Nephron progenitor cell (in vitro differentiated cells): ENCODE data around the gene SMCO1.
A peak's percentile ranks its signal among the peaks of the same experiment; 100 is the strongest.
"Not testable (repeated sequence)": the region's sequence is repeated elsewhere in the genome, so short reads cannot be mapped to it uniquely, and the experiment has no call there.

Experiments
- DNase-seq: peaks from one replicate; pipeline ENCODE4 v3.0.0; 2021
- H3K27ac Mint-ChIP-seq: 2 replicates; pipeline ENCODE4 v1.8.0; 2021; ENCODE audit warnings: mild to moderate bottlenecking, moderate library complexity, mixed read lengths
- H3K27me3 Mint-ChIP-seq: 2 replicates; pipeline ENCODE4 v1.8.0; 2021; ENCODE audit warnings: mild to moderate bottlenecking, low read depth, mixed read lengths; ENCODE audit not compliant: poor library complexity
- H3K36me3 Mint-ChIP-seq: 2 replicates; pipeline ENCODE4 v1.8.0; 2021; ENCODE audit warnings: low read depth, mixed read lengths
- H3K4me1 Mint-ChIP-seq: 2 replicates; pipeline ENCODE4 v1.8.0; 2021; ENCODE audit warnings: mixed read lengths
- H3K4me3 Mint-ChIP-seq: 2 replicates; pipeline ENCODE4 v1.8.0; 2021; ENCODE audit warnings: mild to moderate bottlenecking, moderate library complexity, mixed read lengths
- H3K9me3 Mint-ChIP-seq: 2 replicates; pipeline ENCODE4 v1.8.0; 2021; ENCODE audit warnings: mild to moderate bottlenecking, moderate library complexity, mixed read lengths
- TF ChIP-seq, protein P1 (sequence below): fragments of 200-600 bp; sonication (generic); IDR thresholded peaks from 2 replicates; pipeline ENCODE4 v1.5.0; 2021; ENCODE audit warnings: antibody characterized with exemption

The SMCO1 gene

DNA sequence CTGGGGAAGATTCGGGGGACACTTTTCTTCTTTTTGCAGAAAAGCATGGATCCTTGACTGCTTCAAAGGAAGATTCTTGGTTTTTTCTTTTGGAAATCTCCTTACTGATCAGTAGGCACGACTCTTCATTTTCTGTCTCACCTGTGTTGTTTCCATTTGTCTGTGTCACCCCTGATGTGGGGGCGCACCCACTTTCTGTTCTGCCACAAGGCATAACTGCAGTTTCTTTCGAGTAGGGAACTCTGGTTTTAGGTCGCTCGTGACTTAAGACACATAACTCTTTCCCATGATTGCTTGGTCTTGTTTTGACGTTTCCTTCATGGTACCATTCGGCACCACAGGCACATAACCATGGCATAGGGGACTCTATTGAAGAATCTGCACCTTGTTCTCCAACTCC lies 42.9 kb downstream of the SMCO1 start:
- TF ChIP-seq, protein P1, sequence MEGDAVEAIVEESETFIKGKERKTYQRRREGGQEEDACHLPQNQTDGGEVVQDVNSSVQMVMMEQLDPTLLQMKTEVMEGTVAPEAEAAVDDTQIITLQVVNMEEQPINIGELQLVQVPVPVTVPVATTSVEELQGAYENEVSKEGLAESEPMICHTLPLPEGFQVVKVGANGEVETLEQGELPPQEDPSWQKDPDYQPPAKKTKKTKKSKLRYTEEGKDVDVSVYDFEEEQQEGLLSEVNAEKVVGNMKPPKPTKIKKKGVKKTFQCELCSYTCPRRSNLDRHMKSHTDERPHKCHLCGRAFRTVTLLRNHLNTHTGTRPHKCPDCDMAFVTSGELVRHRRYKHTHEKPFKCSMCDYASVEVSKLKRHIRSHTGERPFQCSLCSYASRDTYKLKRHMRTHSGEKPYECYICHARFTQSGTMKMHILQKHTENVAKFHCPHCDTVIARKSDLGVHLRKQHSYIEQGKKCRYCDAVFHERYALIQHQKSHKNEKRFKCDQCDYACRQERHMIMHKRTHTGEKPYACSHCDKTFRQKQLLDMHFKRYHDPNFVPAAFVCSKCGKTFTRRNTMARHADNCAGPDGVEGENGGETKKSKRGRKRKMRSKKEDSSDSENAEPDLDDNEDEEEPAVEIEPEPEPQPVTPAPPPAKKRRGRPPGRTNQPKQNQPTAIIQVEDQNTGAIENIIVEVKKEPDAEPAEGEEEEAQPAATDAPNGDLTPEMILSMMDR = no peak
- H3K27ac Mint-ChIP-seq = peak overlapping the region; percentile 15
- H3K36me3 Mint-ChIP-seq = peaks cover 66% of the 10 kb centered on the region
- H3K27me3 Mint-ChIP-seq = peaks cover 6% of the 10 kb centered on the region
- H3K9me3 Mint-ChIP-seq = no peaks in the 10 kb centered on the region
- H3K4me1 Mint-ChIP-seq = no peaks in the 10 kb centered on the region
- DNase-seq = no peak
- H3K4me3 Mint-ChIP-seq = no peak overlapping the region

DNA sequence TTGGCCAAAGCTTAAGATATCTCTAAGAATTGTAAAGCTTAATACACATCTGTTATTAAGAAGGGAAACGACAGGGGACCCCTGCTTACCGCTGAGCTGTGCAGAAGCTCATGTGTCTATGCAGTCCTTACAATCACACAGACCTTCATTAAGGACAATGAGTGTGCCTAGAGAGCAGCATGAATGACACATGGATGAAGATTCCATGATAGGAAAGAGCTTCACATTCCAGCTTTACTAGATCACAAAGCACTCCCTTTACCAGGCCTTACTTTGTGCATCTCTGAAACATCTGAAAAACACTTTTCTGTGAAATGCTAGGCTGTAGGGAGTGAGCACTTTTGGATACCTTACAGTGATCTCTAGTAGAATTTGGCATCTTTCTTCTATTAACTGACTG lies 43.6 kb downstream of the SMCO1 start:
- Mint-ChIP-seq H3K36me3 (peaks cover 59% of the 10 kb centered on the region), H3K27ac (no peak overlapping the region), H3K4me3 (no peak overlapping the region), H3K9me3 (no peaks in the 10 kb centered on the region), H3K4me1 (no peaks in the 10 kb centered on the region), H3K27me3 (peaks cover 3% of the 10 kb centered on the region)
- TF ChIP-seq, protein P1 = no peak
- DNase-seq = no peak

DNA sequence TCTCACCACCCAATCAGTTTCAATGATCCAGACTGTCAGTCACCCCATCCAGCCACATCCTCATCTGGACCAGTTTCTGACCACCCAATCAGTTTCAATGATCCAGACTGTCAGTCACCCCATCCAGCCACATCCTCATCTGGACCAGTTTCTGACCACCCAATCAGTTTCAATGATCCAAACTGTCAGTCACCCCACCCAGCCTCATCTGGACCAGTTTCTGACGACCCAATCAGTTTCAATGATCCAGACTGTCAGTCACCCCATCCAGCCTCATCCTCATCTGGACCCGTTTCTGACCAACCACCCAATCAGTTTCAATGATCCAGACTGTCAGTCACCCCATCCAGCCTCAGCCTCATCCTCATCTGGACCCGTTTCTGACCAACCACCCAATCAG lies 45.0 kb downstream of the SMCO1 start:
- H3K9me3 Mint-ChIP-seq, H3K27me3 Mint-ChIP-seq, H3K4me3 Mint-ChIP-seq, H3K27ac Mint-ChIP-seq, H3K4me1 Mint-ChIP-seq, DNase-seq: not testable (repeated sequence)
- peaks cover 48% of the 10 kb centered on the region for H3K36me3 Mint-ChIP-seq

DNA sequence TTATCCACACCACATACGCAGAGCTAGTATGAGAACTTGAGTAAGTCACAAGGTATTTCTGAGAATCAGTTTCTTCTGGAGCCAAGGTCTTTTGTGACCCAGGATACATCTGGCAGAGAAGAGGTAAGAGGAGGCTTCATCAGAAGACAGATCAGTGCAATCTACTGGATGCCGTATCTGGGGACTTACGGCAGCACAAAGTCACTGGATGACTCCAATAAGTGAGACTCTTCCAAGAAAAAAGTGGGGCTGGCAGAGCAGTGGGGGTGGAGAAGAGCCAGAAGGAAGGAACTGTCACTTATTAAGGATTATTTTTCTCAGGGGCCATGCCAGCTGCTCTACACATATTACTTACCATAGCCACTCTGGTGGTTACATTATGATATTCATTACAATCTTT lies 51.3 kb downstream of the SMCO1 start:
- H3K36me3 Mint-ChIP-seq = peaks cover 35% of the 10 kb centered on the region
- TF ChIP-seq, protein P1 = no peak
- no peak overlapping the region for H3K4me3 Mint-ChIP-seq
- H3K27me3 Mint-ChIP-seq = peaks cover 3% of the 10 kb centered on the region
- no peaks in the 10 kb centered on the region for H3K4me1 Mint-ChIP-seq
- DNase-seq = no peak
- peaks cover 4% of the 10 kb centered on the region for H3K9me3 Mint-ChIP-seq
- H3K27ac Mint-ChIP-seq = no peak overlapping the region

DNA sequence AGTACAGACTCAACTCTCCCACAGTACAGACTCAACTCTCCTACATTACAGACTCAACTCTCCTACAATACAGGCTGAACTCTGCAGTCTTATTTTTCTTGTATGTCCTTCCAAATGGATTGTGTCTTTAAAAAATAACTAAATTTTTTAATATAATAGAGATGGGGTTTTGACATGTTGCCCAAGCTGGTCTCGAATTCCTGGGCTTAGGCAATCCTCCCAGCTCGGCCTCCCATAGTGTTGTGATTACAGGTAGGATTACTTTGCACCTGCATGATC lies 51.7 kb downstream of the SMCO1 start:
- peaks cover 3% of the 10 kb centered on the region for H3K27me3 Mint-ChIP-seq
- no peak overlapping the region for H3K4me3 Mint-ChIP-seq

DNA sequence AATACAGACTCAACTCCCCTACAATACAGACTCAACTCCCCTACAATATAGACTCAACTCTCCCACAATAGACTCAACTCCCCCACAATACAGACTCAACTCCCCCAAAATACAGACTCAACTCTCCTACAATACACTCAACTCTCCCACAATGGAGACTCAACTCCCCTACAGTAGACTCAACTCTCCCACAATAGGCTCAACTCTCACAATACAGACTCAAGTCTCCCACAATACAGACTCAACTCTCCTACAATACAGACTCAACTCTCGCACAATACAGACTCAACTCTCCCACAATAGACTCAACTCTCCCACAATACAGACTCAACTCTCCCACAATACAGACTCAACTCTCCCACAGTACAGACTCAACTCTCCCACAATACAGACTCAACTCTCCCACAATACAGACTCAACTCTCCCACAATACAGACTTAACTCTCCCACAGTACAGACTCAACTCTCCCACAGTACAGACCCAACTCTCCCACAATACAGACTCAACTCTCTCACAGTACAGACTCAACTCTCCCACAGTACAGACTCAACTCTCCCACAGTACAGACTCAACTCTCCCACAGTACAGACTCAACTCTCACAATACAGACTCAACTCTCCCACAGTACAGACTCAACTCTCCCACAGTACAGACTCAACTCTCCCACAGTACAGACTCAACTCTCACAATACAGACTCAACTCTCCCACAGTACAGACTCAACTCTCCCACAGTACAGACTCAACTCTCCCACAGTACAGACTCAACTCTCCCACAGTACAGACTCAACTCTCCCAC lies 52.3 kb downstream of the SMCO1 start:
- peaks cover 26% of the 10 kb centered on the region for H3K36me3 Mint-ChIP-seq
- H3K27ac Mint-ChIP-seq, H3K27me3 Mint-ChIP-seq, H3K4me1 Mint-ChIP-seq, DNase-seq, H3K4me3 Mint-ChIP-seq, H3K9me3 Mint-ChIP-seq: not testable (repeated sequence)

More for the DNA sequence above, 51.7 kb downstream of the SMCO1 start:
- no peak overlapping the region for H3K27ac Mint-ChIP-seq
- DNase-seq = no peak
- TF ChIP-seq, protein P1 = no peak
- peaks cover 4% of the 10 kb centered on the region for H3K9me3 Mint-ChIP-seq
- H3K36me3 Mint-ChIP-seq = peaks cover 31% of the 10 kb centered on the region
- H3K4me1 Mint-ChIP-seq = no peaks in the 10 kb centered on the region

DNA sequence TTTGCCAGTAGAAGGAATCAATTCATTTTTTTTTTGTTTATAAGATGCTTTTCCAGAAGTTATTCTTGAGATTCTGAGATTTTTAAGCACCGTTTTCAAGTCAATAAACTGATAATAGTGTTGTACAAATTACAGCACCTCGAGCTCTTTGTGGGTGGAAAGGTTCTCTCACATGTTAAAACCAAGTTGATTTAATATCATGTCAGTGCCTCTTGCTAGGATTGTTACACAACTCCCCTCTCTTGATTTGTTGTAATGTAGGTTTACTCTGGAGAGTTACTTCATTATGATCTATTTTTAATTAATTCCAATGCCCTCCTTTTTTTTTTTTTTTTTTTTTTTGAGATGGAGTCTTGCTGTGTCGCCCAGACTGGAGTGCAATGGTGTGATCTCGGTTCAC lies 57.1 kb downstream of the SMCO1 start:
- H3K4me1 Mint-ChIP-seq = no peaks in the 10 kb centered on the region
- no peak overlapping the region for H3K27ac Mint-ChIP-seq
- H3K36me3 Mint-ChIP-seq = peaks cover 14% of the 10 kb centered on the region
- TF ChIP-seq, protein P1 = no peak
- no peaks in the 10 kb centered on the region for H3K9me3 Mint-ChIP-seq
- H3K27me3 Mint-ChIP-seq = peaks cover 3% of the 10 kb centered on the region
- no peak for DNase-seq
- H3K4me3 Mint-ChIP-seq = no peak overlapping the region

DNA sequence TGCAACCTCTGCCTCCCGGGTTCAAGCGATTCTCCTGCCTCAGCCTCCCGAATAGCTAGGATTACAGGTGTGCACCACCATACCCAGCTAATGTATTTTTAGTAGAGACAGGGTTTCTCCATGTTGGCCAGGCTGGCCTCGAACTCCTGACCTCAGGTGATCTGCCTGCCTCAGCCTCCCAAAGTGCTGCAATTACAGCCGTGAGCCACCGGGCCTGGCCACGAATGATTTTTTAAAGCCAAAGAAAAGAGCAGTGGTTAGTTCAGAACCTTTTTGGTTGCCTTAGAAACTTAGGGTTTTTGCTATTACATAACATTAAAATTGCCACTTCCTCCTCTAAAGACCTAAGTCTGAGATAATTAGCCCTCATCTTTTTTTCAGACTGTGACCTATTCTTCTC lies 57.7 kb downstream of the SMCO1 start:
- H3K9me3 Mint-ChIP-seq, H3K4me3 Mint-ChIP-seq, H3K27me3 Mint-ChIP-seq, H3K27ac Mint-ChIP-seq, DNase-seq, H3K4me1 Mint-ChIP-seq: not testable (repeated sequence)
- peaks cover 14% of the 10 kb centered on the region for H3K36me3 Mint-ChIP-seq
